ENCODE measurements around the gene TRMT61B. TPM values are rescaled to one million over a fixed set of nuclear protein-coding genes. Genes with fewer than 3 reads are reported as not detected.

Gene TRMT61B
- total RNA-seq, 4 donors from 2014 or later = 8.6 to 20.3 (median 12.7) TPM

- ATAC-seq = no peak
- TF ChIP-seq EP300 (IDR thresholded peaks at IDR 0.05) = no peak
- TF ChIP-seq POLR2AphosphoS5 (IDR thresholded peaks at IDR 0.05) = no peak
- TF ChIP-seq POLR2A (IDR thresholded peaks at IDR 0.05) = no peak
- TF ChIP-seq, protein P1, sequence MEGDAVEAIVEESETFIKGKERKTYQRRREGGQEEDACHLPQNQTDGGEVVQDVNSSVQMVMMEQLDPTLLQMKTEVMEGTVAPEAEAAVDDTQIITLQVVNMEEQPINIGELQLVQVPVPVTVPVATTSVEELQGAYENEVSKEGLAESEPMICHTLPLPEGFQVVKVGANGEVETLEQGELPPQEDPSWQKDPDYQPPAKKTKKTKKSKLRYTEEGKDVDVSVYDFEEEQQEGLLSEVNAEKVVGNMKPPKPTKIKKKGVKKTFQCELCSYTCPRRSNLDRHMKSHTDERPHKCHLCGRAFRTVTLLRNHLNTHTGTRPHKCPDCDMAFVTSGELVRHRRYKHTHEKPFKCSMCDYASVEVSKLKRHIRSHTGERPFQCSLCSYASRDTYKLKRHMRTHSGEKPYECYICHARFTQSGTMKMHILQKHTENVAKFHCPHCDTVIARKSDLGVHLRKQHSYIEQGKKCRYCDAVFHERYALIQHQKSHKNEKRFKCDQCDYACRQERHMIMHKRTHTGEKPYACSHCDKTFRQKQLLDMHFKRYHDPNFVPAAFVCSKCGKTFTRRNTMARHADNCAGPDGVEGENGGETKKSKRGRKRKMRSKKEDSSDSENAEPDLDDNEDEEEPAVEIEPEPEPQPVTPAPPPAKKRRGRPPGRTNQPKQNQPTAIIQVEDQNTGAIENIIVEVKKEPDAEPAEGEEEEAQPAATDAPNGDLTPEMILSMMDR (IDR thresholded peaks at IDR 0.05) = no peak
Observed at GRCh38 chr2:28824870-28825269, 45.2 kb downstream of the TRMT61B start.

GRCh38 chr2:28824207-28824606 lies 45.9 kb downstream of the TRMT61B start:
- Histone ChIP-seq H3K4me3 (no peak overlapping the region), H3K4me1 (peaks cover 0 to 6% (median 0%) of the 10 kb centered on the region in 3 donors), H3K36me3 (no peaks in the 10 kb centered on the region), H3K27ac (no peak overlapping the region), H3K9me3 (no peaks in the 10 kb centered on the region), H3K27me3 (no peaks in the 10 kb centered on the region)
- no peak for ATAC-seq
- WGBS, 2 donors (ENCODE audit: low coverage in 1 of 2) = 100% methylated on average over 2 of the region's 2 CpGs
- TF ChIP-seq EP300 (IDR thresholded peaks at IDR 0.05) (no peak), POLR2A (IDR thresholded peaks at IDR 0.05) (no peak), POLR2AphosphoS5 (IDR thresholded peaks at IDR 0.05) (no peak)
- TF ChIP-seq, protein P1 (IDR thresholded peaks at IDR 0.05) = no peak

More at GRCh38 chr2:28824870-28825269, 45.2 kb downstream of the TRMT61B start:
- no peaks in the 10 kb centered on the region for H3K27me3 ChIP-seq
- no peaks in the 10 kb centered on the region for H3K36me3 ChIP-seq
- no peaks in the 10 kb centered on the region for H3K9me3 ChIP-seq
- no peak overlapping the region for H3K27ac ChIP-seq
- peaks cover 0 to 6% (median 0%) of the 10 kb centered on the region in 3 donors for H3K4me1 ChIP-seq
- H3K4me3 ChIP-seq = no peak overlapping the region

- Histone ChIP-seq H3K36me3 (no peaks in the 10 kb centered on the region), H3K4me3 (no peak overlapping the region), H3K4me1 (peaks cover 0 to 6% (median 0%) of the 10 kb centered on the region in 3 donors), H3K27me3 (no peaks in the 10 kb centered on the region), H3K9me3 (no peaks in the 10 kb centered on the region), H3K27ac (no peak overlapping the region)
- ATAC-seq = no peak
- TF ChIP-seq POLR2A (IDR thresholded peaks at IDR 0.05) (no peak), POLR2AphosphoS5 (IDR thresholded peaks at IDR 0.05) (no peak), EP300 (IDR thresholded peaks at IDR 0.05) (no peak)
Observed at GRCh38 chr2:28822036-28822435, 48.1 kb downstream of the TRMT61B start.

GRCh38 chr2:28821295-28821958 lies 48.7 kb downstream of the TRMT61B start:
- Histone ChIP-seq H3K4me1 (peaks cover 0 to 6% (median 0%) of the 10 kb centered on the region in 3 donors), H3K36me3 (no peaks in the 10 kb centered on the region), H3K27me3 (no peaks in the 10 kb centered on the region), H3K27ac (no peak overlapping the region), H3K9me3 (no peaks in the 10 kb centered on the region), H3K4me3 (no peak overlapping the region)
- WGBS, 2 donors (ENCODE audit: low coverage in 1 of 2) = 5 to 8% methylated on average over 4 to 6 of the region's 8 CpGs
- TF ChIP-seq POLR2A (IDR thresholded peaks at IDR 0.05) = no peak
- TF ChIP-seq, protein P1 (IDR thresholded peaks at IDR 0.05) = peak; percentile 60 to 80 (median 74)
- peak; percentile 78 for ATAC-seq

GRCh38 chr2:28818053-28818452 lies 52.1 kb downstream of the TRMT61B start:
- H3K27ac ChIP-seq = no peak overlapping the region
- H3K4me3 ChIP-seq = no peak overlapping the region
- H3K4me1 ChIP-seq = peaks cover 0 to 6% (median 0%) of the 10 kb centered on the region in 3 donors
- 81 to 82% methylated on average over 2 to 3 of the region's 3 CpGs for WGBS, 2 donors (ENCODE audit: low coverage in 1 of 2)
- no peak for ATAC-seq
- no peaks in the 10 kb centered on the region for H3K9me3 ChIP-seq
- TF ChIP-seq EP300 (IDR thresholded peaks at IDR 0.05) (no peak), POLR2AphosphoS5 (IDR thresholded peaks at IDR 0.05) (no peak), POLR2A (IDR thresholded peaks at IDR 0.05) (no peak)
- TF ChIP-seq, protein P1 (IDR thresholded peaks at IDR 0.05) = no peak
- H3K36me3 ChIP-seq = no peaks in the 10 kb centered on the region
- H3K27me3 ChIP-seq = no peaks in the 10 kb centered on the region

Data from gastroesophageal sphincter (tissue), 4 donors.